NT2/D1 (cell line): Measurements from ENCODE around the gene NLRP4.

Source experiments
- SUZ12 ChIP-seq: IDR thresholded peaks from 2 replicates; pipeline ENCODE4 v1.6.1; 2011; ENCODE audit not compliant: insufficient read length, insufficient read depth; ENCODE audit errors: extremely low read depth
- YY1 ChIP-seq: IDR thresholded peaks from 2 replicates; pipeline ENCODE4 v1.6.1; 2011; ENCODE audit not compliant: insufficient read length, insufficient read depth
- ZNF274 ChIP-seq: IDR thresholded peaks from 2 replicates; pipeline ENCODE4 v1.6.1; 2011; ENCODE audit warnings: mild to moderate bottlenecking, low read depth, low read length

- no peak for TF ChIP-seq ZNF274
- TF ChIP-seq SUZ12 = no peak
- no peak for TF ChIP-seq YY1
Observed at GRCh38 chr19:55830656-55831055, 5.7 kb upstream of the NLRP4 start.
